UCSD-AML1 (cell line): ENCODE measurements around the gene APLP2.
A peak's percentile ranks its signal among the peaks of the same experiment; 100 is the strongest.

Experiments
- DNase-seq: peaks from one replicate; lab custom pipeline; 2025; ENCODE audit not compliant: unreplicated experiment; lab: John Stamatoyannopoulos, UW

Gene APLP2

DNA sequence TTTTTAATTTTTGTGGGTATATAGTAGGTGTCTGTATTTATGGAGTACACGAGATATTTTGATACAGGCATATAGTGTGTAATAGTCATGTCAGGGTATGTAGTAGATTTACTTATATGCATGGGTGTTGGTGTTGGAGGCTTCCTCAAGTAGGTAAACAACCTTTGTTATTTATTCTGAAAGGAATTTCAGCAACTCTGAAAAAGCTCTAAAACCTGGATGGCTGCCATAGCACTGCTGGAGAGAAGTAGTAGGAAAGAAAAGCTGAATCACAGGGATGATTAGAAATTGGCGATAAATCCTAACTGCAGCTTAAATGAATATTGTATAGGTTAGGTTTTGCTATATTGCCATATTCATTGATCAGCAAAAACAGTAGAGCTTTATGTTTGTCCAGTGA lies 45.5 kb downstream of the APLP2 start:
- no peak for DNase-seq

DNA sequence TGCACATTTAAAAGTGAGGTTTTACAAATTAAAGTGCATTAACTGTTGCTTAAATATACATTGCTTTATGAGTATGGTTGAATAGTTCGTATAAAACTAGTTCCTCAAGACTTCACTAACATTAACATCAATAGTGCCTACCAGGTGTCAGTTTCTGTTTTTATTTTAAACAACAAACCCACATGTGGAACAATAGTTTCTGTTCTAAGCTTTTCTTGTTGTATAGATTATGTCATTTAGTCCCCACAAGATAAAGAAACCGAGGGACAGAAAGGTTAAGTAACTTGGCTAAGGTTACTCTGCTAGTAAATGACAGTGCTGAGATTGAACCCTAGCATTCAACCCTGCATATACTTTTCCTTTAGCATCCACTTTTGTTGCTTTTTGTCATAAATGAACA lies 48.5 kb downstream of the APLP2 start:
- DNase-seq: no peak

DNA sequence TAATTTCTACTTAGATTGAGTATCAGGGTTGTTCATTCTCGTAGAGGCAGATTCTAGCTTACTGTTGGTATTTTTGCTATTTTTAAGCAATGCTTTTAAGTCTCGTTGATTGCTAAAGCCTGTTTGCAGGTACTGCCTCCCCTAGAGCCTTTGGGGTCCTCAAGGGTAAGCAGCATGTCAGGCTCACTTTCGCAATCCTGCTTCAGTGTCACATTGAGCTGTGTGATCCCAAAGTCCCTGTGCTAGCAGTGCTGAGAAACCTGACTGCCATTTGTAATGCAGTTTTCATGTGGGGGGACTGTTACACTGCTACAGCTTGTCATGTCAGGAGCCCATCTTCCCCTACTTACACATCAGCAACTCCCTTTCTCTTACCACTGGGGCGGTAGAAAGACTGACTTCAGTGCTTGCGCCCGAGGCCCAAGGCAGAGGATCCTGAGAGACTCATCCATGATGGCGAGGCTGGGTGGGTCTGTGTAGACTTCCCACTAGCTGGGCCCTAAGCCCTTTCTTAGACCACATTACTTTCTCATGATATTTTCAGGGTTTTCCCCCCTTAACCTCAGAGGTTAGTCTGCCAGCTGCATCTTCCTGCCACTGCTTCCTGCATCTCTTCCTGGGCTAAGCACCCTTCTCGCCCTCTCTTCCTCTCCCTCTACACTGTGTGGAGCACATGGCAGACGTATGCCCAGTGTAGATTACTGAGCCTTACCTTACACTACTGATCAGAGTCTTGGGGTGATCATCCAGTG lies 49.1 kb downstream of the APLP2 start:
- DNase-seq: peak; percentile 25

GRCh38 chr11:130120045-130120444 lies 50.4 kb downstream of the APLP2 start:
- DNase-seq: no peak

DNA sequence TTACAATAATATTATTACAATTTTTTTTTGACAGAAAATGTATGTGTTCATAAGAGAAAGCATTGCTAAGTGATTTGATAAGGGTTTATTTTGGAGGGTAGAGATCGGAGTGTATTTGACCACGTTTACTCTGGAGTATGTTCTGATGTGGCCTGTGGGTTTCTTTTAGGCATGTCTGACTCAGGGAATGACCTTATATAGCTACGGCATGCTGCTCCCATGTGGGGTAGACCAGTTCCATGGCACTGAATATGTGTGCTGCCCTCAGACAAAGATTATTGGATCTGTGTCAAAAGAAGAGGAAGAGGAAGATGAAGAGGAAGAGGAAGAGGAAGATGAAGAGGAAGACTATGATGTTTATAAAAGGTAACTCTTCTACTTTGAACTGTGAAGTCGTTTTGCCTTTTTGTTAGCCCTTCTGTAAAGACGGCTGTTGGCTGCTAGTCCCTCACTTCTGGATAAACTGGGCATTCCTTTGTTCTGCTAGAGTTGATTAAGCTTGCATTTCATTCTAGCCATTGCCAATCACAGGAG lies 51.8 kb downstream of the APLP2 start:
- DNase-seq: no peak

GRCh38 chr11:130122141-130122575 lies 52.5 kb downstream of the APLP2 start:
- no peak for DNase-seq

- no peak for DNase-seq
These were observed 53.8 kb downstream of the APLP2 start for GRCh38 chr11:130123414-130124040.

- peak; percentile 18 for DNase-seq
These were observed 54.4 kb downstream of the APLP2 start for GRCh38 chr11:130124096-130124495.

GRCh38 chr11:130125638-130126037 lies 55.9 kb downstream of the APLP2 start:
- no peak for DNase-seq

- DNase-seq: no peak
These were observed 56.8 kb downstream of the APLP2 start for GRCh38 chr11:130126516-130126915.

- no peak for DNase-seq
These were observed 57.8 kb downstream of the APLP2 start for GRCh38 chr11:130127509-130127908.

- DNase-seq: no peak
These were observed 58.9 kb downstream of the APLP2 start for GRCh38 chr11:130128626-130129025.

GRCh38 chr11:130129922-130130321 lies 60.2 kb downstream of the APLP2 start:
- DNase-seq: no peak

- no peak for DNase-seq
These were observed 62.5 kb downstream of the APLP2 start for GRCh38 chr11:130131961-130132850.

DNA sequence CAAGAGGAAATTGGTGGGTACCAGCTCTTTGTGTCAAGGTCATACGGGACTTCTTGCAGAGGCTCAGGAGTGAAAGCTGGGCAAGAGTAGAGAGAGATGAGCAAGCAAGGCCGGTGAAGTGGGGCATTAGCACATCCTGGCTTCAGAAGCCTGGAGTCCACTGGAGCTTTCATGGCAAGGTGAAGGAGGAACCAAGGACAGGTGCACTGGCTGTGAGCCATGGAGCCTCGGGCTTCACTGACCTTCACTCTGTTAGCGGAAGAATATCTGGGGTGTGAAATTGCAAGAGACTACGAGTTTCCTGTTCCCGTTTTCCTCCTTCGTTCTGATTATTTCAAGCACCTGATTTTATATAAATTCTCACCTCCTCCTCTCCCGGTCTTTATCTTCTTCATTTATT lies 64.0 kb downstream of the APLP2 start:
- no peak for DNase-seq

DNA sequence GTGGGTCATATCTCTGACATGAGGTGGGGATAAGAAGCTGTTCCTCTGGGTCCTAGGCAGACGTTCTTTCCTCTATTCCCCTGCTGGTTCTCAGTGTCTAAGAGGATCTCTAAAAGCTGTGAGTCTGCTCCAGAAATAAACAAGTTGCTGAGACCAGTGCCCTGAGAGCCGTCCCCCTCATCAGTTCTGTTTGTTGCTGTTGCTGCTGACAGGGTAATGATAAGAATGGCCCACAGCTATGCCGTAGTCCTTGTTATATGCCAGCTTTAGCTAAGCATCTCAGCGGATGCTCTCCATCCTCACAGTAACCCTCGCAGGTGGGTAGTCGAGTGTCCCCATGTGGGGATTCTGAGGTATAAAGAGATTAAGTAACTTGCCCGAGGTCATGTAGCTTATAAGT lies 66.4 kb downstream of the APLP2 start:
- DNase-seq: no peak

DNA sequence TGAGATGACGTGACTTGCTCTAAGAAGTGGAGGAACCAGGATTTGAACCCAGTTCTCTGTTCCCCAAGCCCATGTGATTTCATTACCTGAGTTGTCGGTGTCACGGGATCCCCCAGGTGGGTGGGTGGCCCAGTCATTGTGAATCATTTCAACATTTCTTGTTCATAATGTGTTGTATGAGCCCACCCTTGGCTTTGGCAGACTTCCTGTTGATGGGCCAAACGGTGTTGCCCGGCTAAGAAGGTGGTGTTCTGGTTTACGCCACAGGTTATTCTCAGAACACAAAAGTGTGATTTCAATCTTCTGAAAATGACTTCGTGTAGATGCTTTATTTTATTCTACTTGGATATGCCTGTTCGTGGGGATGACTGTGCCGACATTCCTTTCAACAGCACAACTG lies 68.3 kb downstream of the APLP2 start:
- no peak for DNase-seq

DNA sequence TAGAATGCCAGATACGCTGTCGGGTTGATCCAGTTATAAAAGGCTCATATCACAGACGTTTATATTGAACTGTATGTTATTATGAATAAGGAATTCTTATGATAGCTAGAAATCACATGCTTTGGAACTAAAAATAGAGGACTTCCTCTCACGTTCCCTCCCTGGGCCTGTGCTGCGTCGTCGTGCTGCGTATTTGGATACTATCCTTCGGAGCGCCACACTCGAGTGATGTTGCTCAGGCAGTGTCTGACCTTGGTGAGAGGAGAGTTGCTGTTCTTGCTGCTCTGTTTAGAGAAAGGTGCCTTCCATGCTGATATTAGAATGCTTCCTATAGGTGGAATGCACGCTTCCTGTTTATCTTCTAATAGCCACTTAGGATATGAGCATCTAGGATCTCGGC lies 69.7 kb downstream of the APLP2 start:
- no peak for DNase-seq

- no peak for DNase-seq
These were observed 72.1 kb downstream of the APLP2 start for GRCh38 chr11:130141561-130142341.

DNA sequence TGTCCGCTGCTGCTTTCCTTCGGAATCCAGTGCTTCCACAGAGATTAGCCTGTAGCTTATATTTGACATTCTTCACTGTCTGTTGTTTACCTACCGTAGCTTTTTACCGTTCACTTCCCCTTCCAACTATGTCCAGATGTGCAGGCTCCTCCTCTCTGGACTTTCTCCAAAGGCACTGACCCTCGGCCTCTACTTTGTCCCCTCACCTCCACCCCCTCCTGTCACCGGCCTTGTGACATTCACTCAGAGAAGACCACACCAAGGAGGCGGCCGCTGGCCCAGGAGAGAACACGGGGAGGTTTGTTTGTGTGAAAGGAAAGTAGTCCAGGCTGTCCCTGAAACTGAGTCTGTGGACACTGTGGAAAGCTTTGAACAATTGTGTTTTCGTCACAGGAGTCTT lies 74.4 kb downstream of the APLP2 start:
- no peak for DNase-seq

DNA sequence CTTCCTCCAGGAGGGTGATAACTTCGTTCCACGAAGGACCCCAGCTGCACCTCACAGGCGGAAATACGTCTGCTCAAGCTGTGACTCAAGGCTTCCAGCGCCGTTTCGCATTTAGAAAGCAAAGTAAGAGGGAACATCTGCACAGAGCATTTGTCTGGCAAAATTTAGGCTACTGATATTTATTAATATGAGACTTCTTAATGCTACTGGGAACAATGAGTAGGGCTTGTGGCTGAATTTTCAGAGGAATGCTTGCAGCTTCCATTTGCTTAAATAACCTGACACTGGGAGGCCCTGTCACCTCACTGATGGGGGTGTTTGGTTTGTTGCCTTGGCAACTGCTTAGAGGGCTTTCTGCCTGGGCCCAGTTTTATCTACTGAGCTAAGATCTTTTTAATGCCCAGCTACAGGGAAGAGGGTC lies 75.2 kb downstream of the APLP2 start:
- DNase-seq: no peak
